HG03378 (cell line): ENCODE data around the gene ANXA4.

Experiments
- ATAC-seq: cut with Tn5 transposase; IDR thresholded peaks from one replicate; pipeline ENCODE4 v1.9.1; 2021; ENCODE audit warnings: mild to moderate bottlenecking, moderate library complexity; ENCODE audit not compliant: unreplicated experiment

The ANXA4 gene

GRCh38 chr2:69741575-69742321 lies at the start of gene ANXA4:
Gene ANXA4, plus strand, starts transcription at chr2:69742134. Its CDS starts 39,432 bp downstream, at chr2:69781566.
- ATAC-seq, result peak; percentile 74

- no peak for ATAC-seq
Measured at GRCh38 chr2:69692424-69692823, 49.5 kb upstream of the ANXA4 start.

- ATAC-seq, result peak; percentile 76
Measured at GRCh38 chr2:69693059-69693774, 48.7 kb upstream of the ANXA4 start.

GRCh38 chr2:69693775-69694450 lies 48.0 kb upstream of the ANXA4 start:
- ATAC-seq, result peak; percentile 25

- no peak for ATAC-seq
Measured at GRCh38 chr2:69694894-69695849, 46.8 kb upstream of the ANXA4 start.

- ATAC-seq, result no peak
Measured at GRCh38 chr2:69695850-69696216, 46.1 kb upstream of the ANXA4 start.

- ATAC-seq, result no peak
Measured at GRCh38 chr2:69700381-69700780, 41.6 kb upstream of the ANXA4 start.

GRCh38 chr2:69701100-69701945 lies 40.6 kb upstream of the ANXA4 start:
- ATAC-seq, result no peak

GRCh38 chr2:69703189-69703588 lies 38.7 kb upstream of the ANXA4 start:
- ATAC-seq, result no peak

- ATAC-seq, result no peak
Measured at GRCh38 chr2:69704446-69704845, 37.5 kb upstream of the ANXA4 start.

GRCh38 chr2:69709290-69709689 lies 32.6 kb upstream of the ANXA4 start:
- ATAC-seq, result no peak

GRCh38 chr2:69711971-69712370 lies 30.0 kb upstream of the ANXA4 start:
- no peak for ATAC-seq

- no peak for ATAC-seq
Measured at GRCh38 chr2:69714024-69714423, 27.9 kb upstream of the ANXA4 start.

- peak; percentile 80 for ATAC-seq
Measured at GRCh38 chr2:69714539-69715220, 27.3 kb upstream of the ANXA4 start.

- ATAC-seq, result no peak
Measured at GRCh38 chr2:69715964-69716363, 26.0 kb upstream of the ANXA4 start.

GRCh38 chr2:69716555-69717120 lies 25.3 kb upstream of the ANXA4 start:
- ATAC-seq, result no peak

GRCh38 chr2:69717186-69717585 lies 24.7 kb upstream of the ANXA4 start:
- no peak for ATAC-seq

- ATAC-seq, result no peak
Measured at GRCh38 chr2:69717861-69718273, 24.1 kb upstream of the ANXA4 start.
